PC-9 (cell line): ENCODE measurements around the gene CST7. TPM values are rescaled to one million over a fixed set of nuclear protein-coding genes. Genes with fewer than 3 reads are reported as not detected.

Source experiments
- BruUV-seq: library from RNA; stranded (reverse); fragments of 400-500 nt; replicated peaks from 2 replicates; lab custom pipeline; 2021; lab: Mats Ljungman, UMichigan
- CTCF ChIA-PET: fragments of 300-600 bp; sonication (Branson Sonifier 250); formaldehyde crosslinking; loops from one replicate; lab custom pipeline; 2022; ENCODE audit warnings: antibody characterized with exemption; lab: Charles Lee
- POLR2A ChIA-PET: fragments of 300-600 bp; sonication (Branson Sonifier 250); formaldehyde crosslinking; loops from one replicate; lab custom pipeline; 2022; ENCODE audit warnings: antibody characterized with exemption; ENCODE audit not compliant: unreplicated experiment; lab: Charles Lee
- DNase-seq, 2 experiments: peaks; one replicate each; pipeline versions ENCODE4 v3.0.0 to v3.0.0-alpha.2; 2015 to 2022; ENCODE audit warnings: mixed read lengths in 1 of 2
- H2AFZ ChIP-seq: fragments of 200-600 bp; sonication (generic); 2 replicates; pipeline ENCODE4 v1.8.1; 2017; ENCODE audit warnings: antibody characterized with exemption
- H3F3A ChIP-seq: fragments of 200-600 bp; sonication (generic); 2 replicates; pipeline ENCODE4 v1.8.1; 2017; ENCODE audit warnings: antibody characterized with exemption, mild to moderate bottlenecking, low read depth; ENCODE audit not compliant: insufficient read depth
- H3K27ac ChIP-seq: fragments of 200-600 bp; sonication (generic); 2 replicates; pipeline ENCODE4 v1.6.1; 2016; ENCODE audit warnings: mixed run types
- H3K27me3 ChIP-seq: fragments of 200-600 bp; sonication (generic); 2 replicates; pipeline ENCODE4 v1.6.1; 2016; ENCODE audit warnings: low read depth, mixed run types; ENCODE audit not compliant: insufficient read depth
- H3K36me3 ChIP-seq: fragments of 200-600 bp; sonication (generic); 2 replicates; pipeline ENCODE4 v1.6.1; 2016; ENCODE audit warnings: low read depth, mixed run types
- H3K4me1 ChIP-seq: fragments of 200-600 bp; sonication (generic); replicated peaks from 2 replicates; pipeline ENCODE4 v1.6.1; 2016; ENCODE audit warnings: mixed run types; ENCODE audit not compliant: insufficient read depth
- H3K4me2 ChIP-seq: fragments of 200-600 bp; sonication (generic); 2 replicates; pipeline ENCODE4 v1.6.1; 2017; ENCODE audit warnings: mixed run types
- H3K4me3 ChIP-seq: fragments of 200-600 bp; sonication (generic); 2 replicates; pipeline ENCODE4 v1.6.1; 2016; ENCODE audit warnings: mixed run types
- H3K79me2 ChIP-seq: fragments of 200-600 bp; sonication (generic); 2 replicates; pipeline ENCODE4 v1.6.1; 2017; ENCODE audit warnings: low read depth, mixed run types
- H3K9me2 ChIP-seq: fragments of 200-600 bp; sonication (generic); 2 replicates; pipeline ENCODE4 v1.8.1; 2017; ENCODE audit warnings: mild to moderate bottlenecking; ENCODE audit not compliant: insufficient read depth
- H3K9me3 ChIP-seq: fragments of 200-600 bp; sonication (generic); 2 replicates; pipeline ENCODE4 v1.8.1; 2016; ENCODE audit warnings: low read depth; ENCODE audit not compliant: insufficient read depth
- H4K20me1 ChIP-seq: fragments of 200-600 bp; sonication (generic); 2 replicates; pipeline ENCODE4 v1.8.1; 2017; ENCODE audit not compliant: insufficient read depth
- EZH2 ChIP-seq: fragments of 200-600 bp; sonication (generic); IDR thresholded peaks from 2 replicates; pipeline ENCODE4 v1.8.0; 2017; ENCODE audit warnings: antibody characterized with exemption, low read depth
- intact Hi-C: fragments of 100-400 bp; cut with micrococcal nuclease; formaldehyde crosslinking; loops from one replicate; pipeline ENCODE4 v1.10.0; 2022; ENCODE audit not compliant: unreplicated experiment
- total RNA-seq: library from RNA; stranded (reverse); gene quantifications from 2 replicates; pipeline ENCODE4 v1.2.3, GENCODE V29; 2021
- TF ChIP-seq, protein P1 (sequence below): fragments of 200-600 bp; sonication (generic); conservative IDR thresholded peaks from 2 replicates; pipeline ENCODE4 v1.6.1; 2017; ENCODE audit warnings: mixed run types, antibody characterized with exemption, mild to moderate bottlenecking, moderate library complexity

The CST7 gene
- total RNA-seq, 1 experiment from 2014 or later = not detected

DNA sequence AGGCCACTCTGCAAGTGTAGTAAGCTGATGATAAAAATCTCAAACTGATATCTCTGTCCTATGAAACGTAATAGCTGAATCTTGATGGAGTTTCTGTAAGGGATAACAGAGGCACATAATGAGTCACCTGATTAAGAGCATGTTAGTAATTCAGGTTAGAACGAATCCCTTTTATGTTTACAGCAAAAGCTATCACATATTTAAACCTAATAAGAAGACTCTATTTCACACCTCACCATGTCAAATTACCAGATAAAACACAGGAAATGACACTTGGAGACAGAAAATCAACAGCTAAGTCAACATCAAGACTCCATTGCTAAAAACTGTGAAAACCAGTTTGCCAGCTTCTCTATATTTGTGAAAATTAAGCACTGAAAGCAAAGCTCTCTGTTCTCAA, 11.8 kb downstream of the CST7 start:
- no peak for DNase-seq
- POLR2A ChIA-PET = no interaction called here
- Histone ChIP-seq H3K4me3 (no peak overlapping the region), H3K4me1 (no peaks in the 10 kb centered on the region), H3K9me3 (no peaks in the 10 kb centered on the region), H4K20me1 (no peaks in the 10 kb centered on the region), H3K4me2 (no peak overlapping the region), H3K79me2 (no peaks in the 10 kb centered on the region), H3F3A (0 out of 2 replicates have a peak, but pooled peaks cover 5% of the 10 kb centered on the region), H3K9me2 (no peaks in the 10 kb centered on the region), H2AFZ (no peak overlapping the region), H3K27ac (no peak overlapping the region), H3K36me3 (no peaks in the 10 kb centered on the region), H3K27me3 (no peaks in the 10 kb centered on the region)
- no TSS peak for BruUV-seq
- intact Hi-C loops = loop anchor here (5.0 kb wide), 1 partner anchor 94 kb away; no protein-coding TSS in a partner anchor
- CTCF ChIA-PET = no interaction called here
- TF ChIP-seq, protein P1, sequence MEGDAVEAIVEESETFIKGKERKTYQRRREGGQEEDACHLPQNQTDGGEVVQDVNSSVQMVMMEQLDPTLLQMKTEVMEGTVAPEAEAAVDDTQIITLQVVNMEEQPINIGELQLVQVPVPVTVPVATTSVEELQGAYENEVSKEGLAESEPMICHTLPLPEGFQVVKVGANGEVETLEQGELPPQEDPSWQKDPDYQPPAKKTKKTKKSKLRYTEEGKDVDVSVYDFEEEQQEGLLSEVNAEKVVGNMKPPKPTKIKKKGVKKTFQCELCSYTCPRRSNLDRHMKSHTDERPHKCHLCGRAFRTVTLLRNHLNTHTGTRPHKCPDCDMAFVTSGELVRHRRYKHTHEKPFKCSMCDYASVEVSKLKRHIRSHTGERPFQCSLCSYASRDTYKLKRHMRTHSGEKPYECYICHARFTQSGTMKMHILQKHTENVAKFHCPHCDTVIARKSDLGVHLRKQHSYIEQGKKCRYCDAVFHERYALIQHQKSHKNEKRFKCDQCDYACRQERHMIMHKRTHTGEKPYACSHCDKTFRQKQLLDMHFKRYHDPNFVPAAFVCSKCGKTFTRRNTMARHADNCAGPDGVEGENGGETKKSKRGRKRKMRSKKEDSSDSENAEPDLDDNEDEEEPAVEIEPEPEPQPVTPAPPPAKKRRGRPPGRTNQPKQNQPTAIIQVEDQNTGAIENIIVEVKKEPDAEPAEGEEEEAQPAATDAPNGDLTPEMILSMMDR = no peak
- no peak for TF ChIP-seq EZH2

GRCh38 chr20:24961384-24962181, 12.5 kb downstream of the CST7 start:
- no TSS peak for BruUV-seq
- no peak for DNase-seq
- POLR2A ChIA-PET = no interaction called here
- Histone ChIP-seq H3K27me3 (no peaks in the 10 kb centered on the region), H3K9me3 (no peaks in the 10 kb centered on the region), H3K79me2 (no peaks in the 10 kb centered on the region), H3F3A (0 out of 2 replicates have a peak, but pooled peaks cover 5% of the 10 kb centered on the region), H4K20me1 (no peaks in the 10 kb centered on the region), H3K9me2 (no peaks in the 10 kb centered on the region), H3K36me3 (no peaks in the 10 kb centered on the region), H3K4me2 (no peak overlapping the region), H3K27ac (no peak overlapping the region), H3K4me1 (no peaks in the 10 kb centered on the region), H2AFZ (no peak overlapping the region), H3K4me3 (no peak overlapping the region)
- CTCF ChIA-PET = no interaction called here
- TF ChIP-seq, protein P1 = no peak
- TF ChIP-seq EZH2 = no peak
- intact Hi-C loops = loop anchor here (5.0 kb wide), 1 partner anchor 94 kb away; no protein-coding TSS in a partner anchor

- Histone ChIP-seq H3K27me3 (no peaks in the 10 kb centered on the region), H3K9me2 (no peaks in the 10 kb centered on the region), H2AFZ (no peak overlapping the region), H3K4me1 (no peaks in the 10 kb centered on the region), H4K20me1 (no peaks in the 10 kb centered on the region), H3K79me2 (no peaks in the 10 kb centered on the region), H3K9me3 (no peaks in the 10 kb centered on the region), H3K27ac (no peak overlapping the region), H3K4me3 (no peak overlapping the region), H3F3A (0 out of 2 replicates have a peak, but pooled peaks cover 5% of the 10 kb centered on the region), H3K36me3 (no peaks in the 10 kb centered on the region), H3K4me2 (no peak overlapping the region)
- ChIA-PET CTCF (no interaction called here), POLR2A (no interaction called here)
- TF ChIP-seq, protein P1 = no peak
- no peak for TF ChIP-seq EZH2
- DNase-seq = no peak
- intact Hi-C loops = loop anchor here (5.0 kb wide), 1 partner anchor 95 kb away; no protein-coding TSS in a partner anchor
- BruUV-seq = no TSS peak
These were observed 13.1 kb downstream of the CST7 start for GRCh38 chr20:24962182-24962492.
